ENCODE measurements around the gene ZNRF4.
A peak's percentile ranks its signal among the peaks of the same experiment; 100 is the strongest.

Gene ZNRF4

GRCh38 chr19:5491565-5491964 is 36.3 kb downstream of the ZNRF4 start:
- Histone ChIP-seq H3K27ac (no peak overlapping the region), H3K4me3 (no peak overlapping the region), H3K36me3 (no peaks in the 10 kb centered on the region), H3K9ac (no peak overlapping the region), H3K4me1 (no peaks in the 10 kb centered on the region), H4K20me1 (peaks cover 0 to 14% (median 0%) of the 10 kb centered on the region in 11 experiments; a peak in 4 of 22 replicates), H3K9me3 (replicated peaks in 1 of 11) (no peaks in the 10 kb centered on the region), H3K27me3 (peaks cover 38 to 61% (median 49%) of the 10 kb centered on the region in 11 experiments), H3K4me2 (no peak overlapping the region)
- no peak for TF ChIP-seq Cebpa-rat (IDR thresholded peaks at IDR 0.05)

GRCh38 chr19:5492281-5492634 is 37.0 kb downstream of the ZNRF4 start:
- Histone ChIP-seq H3K9me3 (replicated peaks in 1 of 11) (no peaks in the 10 kb centered on the region), H3K4me2 (no peak overlapping the region), H3K36me3 (no peaks in the 10 kb centered on the region), H3K27ac (no peak overlapping the region), H4K20me1 (peaks cover 0 to 14% (median 0%) of the 10 kb centered on the region in 11 experiments; a peak in 4 of 22 replicates), H3K4me1 (no peaks in the 10 kb centered on the region), H3K9ac (no peak overlapping the region), H3K4me3 (no peak overlapping the region), H3K27me3 (peaks cover 38 to 61% (median 49%) of the 10 kb centered on the region in 11 experiments)
- TF ChIP-seq Cebpa-rat (IDR thresholded peaks at IDR 0.05) = no peak

GRCh38 chr19:5492635-5493409 is 37.6 kb downstream of the ZNRF4 start:
- no peak overlapping the region for H3K9ac ChIP-seq
- no peak overlapping the region for H3K4me3 ChIP-seq
- H3K9me3 ChIP-seq (replicated peaks in 1 of 11) = no peaks in the 10 kb centered on the region
- H3K4me1 ChIP-seq = no peaks in the 10 kb centered on the region
- no peak overlapping the region for H3K27ac ChIP-seq
- H3K27me3 ChIP-seq = peaks cover 38 to 61% (median 49%) of the 10 kb centered on the region in 11 experiments
- H3K4me2 ChIP-seq = no peak overlapping the region
- TF ChIP-seq Cebpa-rat (IDR thresholded peaks at IDR 0.05) = no peak
- H4K20me1 ChIP-seq = peaks cover 0 to 14% (median 0%) of the 10 kb centered on the region in 11 experiments; a peak in 4 of 22 replicates
- H3K36me3 ChIP-seq = no peaks in the 10 kb centered on the region

GRCh38 chr19:5494773-5495172 is 39.6 kb downstream of the ZNRF4 start:
- Histone ChIP-seq H3K4me3 (no peak overlapping the region), H3K9ac (no peak overlapping the region), H4K20me1 (peaks cover 0 to 14% (median 0%) of the 10 kb centered on the region in 11 experiments; a peak in 4 of 22 replicates), H3K27me3 (peaks cover 38 to 60% (median 49%) of the 10 kb centered on the region in 11 experiments), H3K9me3 (replicated peaks in 1 of 11) (no peaks in the 10 kb centered on the region), H3K27ac (no peak overlapping the region), H3K4me1 (no peaks in the 10 kb centered on the region), H3K4me2 (no peak overlapping the region), H3K36me3 (no peaks in the 10 kb centered on the region)
- TF ChIP-seq Cebpa-rat (IDR thresholded peaks at IDR 0.05) = no peak

GRCh38 chr19:5495792-5496191 is 40.6 kb downstream of the ZNRF4 start:
- no peak overlapping the region for H3K27ac ChIP-seq

GRCh38 chr19:5497297-5497696 is 42.1 kb downstream of the ZNRF4 start:
- Histone ChIP-seq H3K27me3 (peaks cover 28 to 37% (median 30%) of the 10 kb centered on the region in 11 experiments), H3K4me3 (no peak overlapping the region), H4K20me1 (peaks cover 0 to 12% (median 0%) of the 10 kb centered on the region in 11 experiments; a peak in 4 of 22 replicates), H3K9me3 (replicated peaks in 1 of 11) (peaks cover 9 to 21% (median 15%) of the 10 kb centered on the region in 11 experiments), H3K4me1 (no peaks in the 10 kb centered on the region), H3K4me2 (no peak overlapping the region), H3K27ac (no peak overlapping the region), H3K36me3 (no peaks in the 10 kb centered on the region), H3K9ac (no peak overlapping the region)
- no peak for TF ChIP-seq Cebpa-rat (IDR thresholded peaks at IDR 0.05)

More at GRCh38 chr19:5495792-5496191, 40.6 kb downstream of the ZNRF4 start:
- Histone ChIP-seq H3K4me2 (no peak overlapping the region), H3K9ac (no peak overlapping the region), H3K27me3 (peaks cover 38 to 52% (median 45%) of the 10 kb centered on the region in 11 experiments), H3K36me3 (no peaks in the 10 kb centered on the region), H3K4me1 (no peaks in the 10 kb centered on the region), H3K9me3 (replicated peaks in 1 of 11) (peaks cover 0 to 6% (median under 1%) of the 10 kb centered on the region in 11 experiments; a peak in 5 of 22 replicates), H3K4me3 (no peak overlapping the region), H4K20me1 (peaks cover 0 to 14% (median 0%) of the 10 kb centered on the region in 11 experiments; a peak in 4 of 22 replicates)
- TF ChIP-seq Cebpa-rat (IDR thresholded peaks at IDR 0.05) = no peak

GRCh38 chr19:5498830-5499550 is 43.8 kb downstream of the ZNRF4 start:
- H3K36me3 ChIP-seq = no peaks in the 10 kb centered on the region; a peak in 1 of 22 replicates
- no peaks in the 10 kb centered on the region for H3K4me1 ChIP-seq
- no peaks in the 10 kb centered on the region for H4K20me1 ChIP-seq
- no peak for TF ChIP-seq Cebpa-rat (IDR thresholded peaks at IDR 0.05)
- peaks cover 26 to 38% (median 32%) of the 10 kb centered on the region in 11 experiments for H3K9me3 ChIP-seq (replicated peaks in 1 of 11)
- H3K27ac ChIP-seq = no peak overlapping the region
- H3K4me2 ChIP-seq = no peak overlapping the region
- no peak overlapping the region for H3K4me3 ChIP-seq
- peaks cover 11 to 20% (median 13%) of the 10 kb centered on the region in 11 experiments for H3K27me3 ChIP-seq
- H3K9ac ChIP-seq = no peak overlapping the region

- H4K20me1 ChIP-seq = no peaks in the 10 kb centered on the region
- no peaks in the 10 kb centered on the region; a peak in 1 of 22 replicates for H3K36me3 ChIP-seq
- no peaks in the 10 kb centered on the region for H3K4me1 ChIP-seq
- no peak overlapping the region for H3K27ac ChIP-seq
- H3K27me3 ChIP-seq = no peaks in the 10 kb centered on the region
- no peak overlapping the region for H3K4me3 ChIP-seq
- TF ChIP-seq Cebpa-rat (IDR thresholded peaks at IDR 0.05) = no peak
- H3K9ac ChIP-seq = no peak overlapping the region
- peaks cover 31 to 52% (median 43%) of the 10 kb centered on the region in 11 experiments for H3K9me3 ChIP-seq (replicated peaks in 1 of 11)
- no peak overlapping the region for H3K4me2 ChIP-seq
These were observed 46.7 kb downstream of the ZNRF4 start for GRCh38 chr19:5501907-5502306.

GRCh38 chr19:5503598-5503997 is 48.4 kb downstream of the ZNRF4 start:
- Histone ChIP-seq H3K27me3 (no peaks in the 10 kb centered on the region), H4K20me1 (no peaks in the 10 kb centered on the region), H3K9me3 (replicated peaks in 1 of 11) (peaks cover 31 to 52% (median 43%) of the 10 kb centered on the region in 11 experiments), H3K27ac (no peak overlapping the region), H3K4me3 (0 out of 20 replicates have a peak overlapping the region, but pooled peaks of 1 of the 10 experiments have one; percentile 7), H3K4me2 (no peak overlapping the region), H3K9ac (no peak overlapping the region), H3K36me3 (no peaks in the 10 kb centered on the region; a peak in 1 of 22 replicates), H3K4me1 (no peaks in the 10 kb centered on the region)
- no peak for TF ChIP-seq Cebpa-rat (IDR thresholded peaks at IDR 0.05)

Data from BLaER1 treated with 17β-estradiol and CSF1 and Interleukin-3, amounts not matched to agents 10 nM and 100 nM (cell line).